Liver (tissue), 9 donors: ENCODE data around the gene CDCA4. TPM values are rescaled to one million over a fixed set of nuclear protein-coding genes. Genes with fewer than 3 reads are reported as not detected.

Source experiments
- DNase-seq: peaks from one replicate; pipeline ENCODE4 v3.0.0-alpha.2; 2017; ENCODE audit warnings: low spot score
- H3K27ac ChIP-seq, 2 donors: one replicate each; pipeline ENCODE4 v1.7.0; 2013; ENCODE audit warnings: inconsistent platforms in 2 of 2, low read length in 2 of 2, control low read depth in 1 of 2, low read depth in 1 of 2, mild to moderate bottlenecking in 1 of 2
- H3K27me3 ChIP-seq, 4 donors: one replicate each; pipeline versions ENCODE4 v1.6.1 to v1.7.0; 2013; ENCODE audit warnings: low read length in 3 of 4, inconsistent platforms in 1 of 4, mild to moderate bottlenecking in 1 of 4, moderate library complexity in 1 of 4; ENCODE audit not compliant: control insufficient read depth in 4 of 4, insufficient read depth in 4 of 4
- H3K36me3 ChIP-seq, 4 donors: one replicate each; pipeline versions ENCODE4 v1.6.1 to v1.7.0; 2013; ENCODE audit warnings: low read length in 3 of 4, mild to moderate bottlenecking in 3 of 4, low read depth in 1 of 4, moderate library complexity in 1 of 4; ENCODE audit not compliant: control insufficient read depth in 4 of 4, insufficient read depth in 3 of 4
- H3K4me1 ChIP-seq, 4 donors: one replicate each; pipeline versions ENCODE4 v1.6.1 to v1.7.0; 2013; ENCODE audit warnings: low read length in 3 of 4, mild to moderate bottlenecking in 3 of 4, moderate library complexity in 1 of 4; ENCODE audit not compliant: control insufficient read depth in 4 of 4, insufficient read depth in 4 of 4
- H3K4me3 ChIP-seq, 3 donors: one replicate each; pipeline versions ENCODE4 v1.6.1 to v1.7.0; 2013; ENCODE audit warnings: low read length in 3 of 3, control low read depth in 1 of 3, low read depth in 1 of 3, mild to moderate bottlenecking in 1 of 3
- H3K9ac ChIP-seq, 2 donors: one replicate each; pipeline ENCODE4 v1.7.0; 2013; ENCODE audit warnings: low read length in 2 of 2, mild to moderate bottlenecking in 2 of 2, moderate library complexity in 2 of 2, control low read depth in 1 of 2, low read depth in 1 of 2
- H3K9me3 ChIP-seq, 4 donors: one replicate each; pipeline versions ENCODE4 v1.6.1 to v1.7.0; 2013; ENCODE audit warnings: low read length in 3 of 4; ENCODE audit not compliant: control insufficient read depth in 4 of 4
- FOXA1 ChIP-seq: IDR thresholded peaks from 2 replicates; pipeline ENCODE4 v1.6.1; 2016; ENCODE audit warnings: antibody characterized with exemption
- MAX ChIP-seq: IDR thresholded peaks from 2 replicates; pipeline ENCODE4 v1.6.1; 2016; ENCODE audit warnings: antibody characterized with exemption
- RXRA ChIP-seq, 2 donors: IDR thresholded peaks; 2 replicates each; pipeline ENCODE4 v1.6.1; 2017 to 2018; ENCODE audit warnings: antibody characterized with exemption in 2 of 2, mild to moderate bottlenecking in 1 of 2
- SP1 ChIP-seq: IDR thresholded peaks from 2 replicates; pipeline ENCODE4 v1.6.1; 2018; ENCODE audit warnings: antibody characterized with exemption, mild to moderate bottlenecking
- YY1 ChIP-seq: IDR thresholded peaks from 2 replicates; pipeline ENCODE4 v1.6.1; 2016; ENCODE audit warnings: antibody characterized with exemption, mild to moderate bottlenecking
- whole genome bisulfite sequencing: extraction: QIAGEN DNeasy Blood & Tissue Kit; methylation state at CpG from one replicate; pipeline ENCODE4 v1.1.7; 2013; 5-methylcytosine and 5-hydroxymethylcytosine counted together
- polyA plus RNA-seq, 2 donors: library from polyadenylated mRNA; stranded (reverse) in 1 of 2; unstranded in 1 of 2; fragments of 200-250 nt in 1 of 2; fragments of >200 nt in 1 of 2; fragmentation: Nextera tagmentation in 1 of 2; extraction: Ambion mirVana in 1 of 2; gene quantifications; one replicate each; pipeline versions ENCODE4 v1.2.1 to v1.2.3, GENCODE V29; 2013 to 2015
- total RNA-seq, 2 donors: library from RNA; depleted of rRNA; stranded (reverse); fragments of >200 nt; gene quantifications; one replicate each; pipeline ENCODE4 v1.2.3, GENCODE V29; 2014
- TF ChIP-seq, protein P1 (sequence below): IDR thresholded peaks from 2 replicates; pipeline ENCODE4 v1.6.1; 2016; ENCODE audit warnings: antibody characterized with exemption
- TF ChIP-seq, protein P2 (sequence below): IDR thresholded peaks from 2 replicates; pipeline ENCODE4 v1.6.1; 2016; ENCODE audit warnings: antibody characterized with exemption
- donor health status: healthy.
- donor health status: healthy.
- donor health status: healthy.
- donor health status: healthy.
- donor health status: healthy.

Gene CDCA4
- total and polyA plus RNA-seq, 4 donors = 1.2 to 34.5 (median 2.7) TPM

DNA sequence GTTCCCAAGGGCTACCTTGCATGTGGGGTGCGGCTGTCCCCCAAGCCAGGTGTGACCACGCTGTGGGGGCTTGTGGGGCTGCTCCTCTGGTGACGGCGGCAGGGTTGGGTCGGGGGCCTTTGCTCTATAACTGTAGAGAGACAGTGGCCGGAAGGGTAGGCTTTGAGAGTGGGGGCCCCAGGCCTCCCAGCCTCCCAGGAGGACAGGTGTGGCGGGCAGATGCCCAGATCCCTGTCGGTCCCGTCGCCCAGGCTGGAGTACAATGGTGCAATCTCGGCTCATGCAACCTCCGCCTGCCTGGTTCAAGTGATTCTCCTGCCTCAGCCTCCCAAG, 47.1 kb upstream of the CDCA4 start (continued):
- TF ChIP-seq, protein P1, sequence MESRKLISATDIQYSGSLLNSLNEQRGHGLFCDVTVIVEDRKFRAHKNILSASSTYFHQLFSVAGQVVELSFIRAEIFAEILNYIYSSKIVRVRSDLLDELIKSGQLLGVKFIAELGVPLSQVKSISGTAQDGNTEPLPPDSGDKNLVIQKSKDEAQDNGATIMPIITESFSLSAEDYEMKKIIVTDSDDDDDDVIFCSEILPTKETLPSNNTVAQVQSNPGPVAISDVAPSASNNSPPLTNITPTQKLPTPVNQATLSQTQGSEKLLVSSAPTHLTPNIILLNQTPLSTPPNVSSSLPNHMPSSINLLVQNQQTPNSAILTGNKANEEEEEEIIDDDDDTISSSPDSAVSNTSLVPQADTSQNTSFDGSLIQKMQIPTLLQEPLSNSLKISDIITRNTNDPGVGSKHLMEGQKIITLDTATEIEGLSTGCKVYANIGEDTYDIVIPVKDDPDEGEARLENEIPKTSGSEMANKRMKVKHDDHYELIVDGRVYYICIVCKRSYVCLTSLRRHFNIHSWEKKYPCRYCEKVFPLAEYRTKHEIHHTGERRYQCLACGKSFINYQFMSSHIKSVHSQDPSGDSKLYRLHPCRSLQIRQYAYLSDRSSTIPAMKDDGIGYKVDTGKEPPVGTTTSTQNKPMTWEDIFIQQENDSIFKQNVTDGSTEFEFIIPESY = no peak
- TF ChIP-seq RXRA (IDR thresholded peaks at IDR 0.05) (no peak), MAX (no peak), SP1 (no peak), FOXA1 (no peak)

GRCh38 chr14:105067140-105067968, 46.5 kb upstream of the CDCA4 start:
- no peak overlapping the region for H3K27ac ChIP-seq
- WGBS = 81% methylated on average over 18 of the region's 18 CpGs
- no peaks in the 10 kb centered on the region for H3K9me3 ChIP-seq
- no peaks in the 10 kb centered on the region for H3K36me3 ChIP-seq
- H3K4me3 ChIP-seq = no peak overlapping the region
- H3K9ac ChIP-seq = no peak overlapping the region
- no peaks in the 10 kb centered on the region for H3K4me1 ChIP-seq
- DNase-seq = no peak
- TF ChIP-seq, protein P2, sequence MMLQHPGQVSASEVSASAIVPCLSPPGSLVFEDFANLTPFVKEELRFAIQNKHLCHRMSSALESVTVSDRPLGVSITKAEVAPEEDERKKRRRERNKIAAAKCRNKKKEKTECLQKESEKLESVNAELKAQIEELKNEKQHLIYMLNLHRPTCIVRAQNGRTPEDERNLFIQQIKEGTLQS = no peak
- TF ChIP-seq MAX = no peak
- H3K27me3 ChIP-seq = no peaks in the 10 kb centered on the region

- Histone ChIP-seq H3K4me1 (peaks cover 0 to 5% (median 0%) of the 10 kb centered on the region in 4 donors), H3K9ac (no peak overlapping the region), H3K27me3 (no peaks in the 10 kb centered on the region), H3K9me3 (no peaks in the 10 kb centered on the region), H3K27ac (peak overlapping the region in 1 of 2 donors; percentile 75), H3K36me3 (no peaks in the 10 kb centered on the region), H3K4me3 (no peak overlapping the region)
- 82% methylated on average over 28 of the region's 28 CpGs for WGBS
- TF ChIP-seq MAX (no peak), YY1 (no peak), RXRA (IDR thresholded peaks at IDR 0.05) (peak in 1 of 2 donors; percentile 9)
- DNase-seq = no peak
Observed at GRCh38 chr14:105066240-105067071, 45.6 kb upstream of the CDCA4 start.
